ENCODE results near the gene GRM4.

GRCh38 chr6:34065466-34066217 lies 80.2 kb downstream of the GRM4 start:
- no peak for TF ChIP-seq EZH2phosphoT487 (IDR thresholded peaks at IDR 0.05; ENCODE audit: borderline replicate concordance, low read length)
- TF ChIP-seq, protein P1, sequence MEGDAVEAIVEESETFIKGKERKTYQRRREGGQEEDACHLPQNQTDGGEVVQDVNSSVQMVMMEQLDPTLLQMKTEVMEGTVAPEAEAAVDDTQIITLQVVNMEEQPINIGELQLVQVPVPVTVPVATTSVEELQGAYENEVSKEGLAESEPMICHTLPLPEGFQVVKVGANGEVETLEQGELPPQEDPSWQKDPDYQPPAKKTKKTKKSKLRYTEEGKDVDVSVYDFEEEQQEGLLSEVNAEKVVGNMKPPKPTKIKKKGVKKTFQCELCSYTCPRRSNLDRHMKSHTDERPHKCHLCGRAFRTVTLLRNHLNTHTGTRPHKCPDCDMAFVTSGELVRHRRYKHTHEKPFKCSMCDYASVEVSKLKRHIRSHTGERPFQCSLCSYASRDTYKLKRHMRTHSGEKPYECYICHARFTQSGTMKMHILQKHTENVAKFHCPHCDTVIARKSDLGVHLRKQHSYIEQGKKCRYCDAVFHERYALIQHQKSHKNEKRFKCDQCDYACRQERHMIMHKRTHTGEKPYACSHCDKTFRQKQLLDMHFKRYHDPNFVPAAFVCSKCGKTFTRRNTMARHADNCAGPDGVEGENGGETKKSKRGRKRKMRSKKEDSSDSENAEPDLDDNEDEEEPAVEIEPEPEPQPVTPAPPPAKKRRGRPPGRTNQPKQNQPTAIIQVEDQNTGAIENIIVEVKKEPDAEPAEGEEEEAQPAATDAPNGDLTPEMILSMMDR (conservative IDR thresholded peaks at IDR 0.05; ENCODE audit: low read depth, low read length) = no peak
